Gastrocnemius medialis (tissue), 4 donors: Measurements from ENCODE around the gene SMURF2.

Experiments
- CTCF ChIP-seq, 5 experiments: fragments of 450-650 bp in 3 of 5; fragments of 200-600 bp in 2 of 5; sonication (generic) in 2 of 5; IDR thresholded peaks in 4 of 5; conservative IDR thresholded peaks in 1 of 5; 1 replicate in 4 of 5; 2 replicates in 1 of 5; pipeline ENCODE4 v1.5.1; 2016 to 2019; ENCODE audit warnings: antibody characterized with exemption in 5 of 5, mild to moderate bottlenecking in 3 of 5, moderate library complexity in 3 of 5
- POLR2A ChIP-seq, 2 donors: fragments of 450-650 bp; IDR thresholded peaks; one replicate each; pipeline ENCODE4 v1.6.1; 2017; ENCODE audit warnings: antibody characterized with exemption in 2 of 2, mild to moderate bottlenecking in 2 of 2, moderate library complexity in 2 of 2

- no peak for TF ChIP-seq CTCF (IDR thresholded peaks at IDR 0.05 in 4 of 5, conservative IDR thresholded peaks at IDR 0.05 in 1 of 5)
- TF ChIP-seq POLR2A (IDR thresholded peaks at IDR 0.05), result no peak
These were observed 130.1 kb downstream of the SMURF2 start for GRCh38 chr17:64531955-64532371.
